K562 (cell line): ENCODE data around the gene FOXK2. TPM values are rescaled to one million over a fixed set of nuclear protein-coding genes. Genes with fewer than 3 reads are reported as not detected.

ENCODE experiments used
- ATAC-seq: fragments of 200-7000 bp; cut with Tn5 transposase; 3 replicates; pipeline ENCODE4 v1.9.1; 2020; ENCODE audit warnings: moderate library complexity
- BruUV-seq: library from RNA; stranded (reverse); fragments of 400-500 nt; replicated peaks from 2 replicates; lab custom pipeline; 2021; lab: Mats Ljungman, UMichigan
- CTCF ChIA-PET: fragments of 300-600 bp; formaldehyde crosslinking; extraction: SDS; loops from one replicate; lab custom pipeline; 2021; ENCODE audit warnings: low intra/inter-chr PET ratio; lab: Yijun Ruan, JAX
- POLR2A ChIA-PET: fragments of 300-600, 350-650 bp; sonication (Branson Sonifier 250); formaldehyde crosslinking; extraction: SDS; loops from one replicate; lab custom pipeline; 2021; ENCODE audit warnings: antibody characterized with exemption, inconsistent platforms; lab: Yijun Ruan, JAX
- DNase-seq, 4 experiments: peaks; one replicate each; pipeline versions ENCODE4 v3.0.0 to v3.0.0-alpha.2; 2011 to 2018; ENCODE audit warnings: low spot score in 3 of 4, mixed read lengths in 3 of 4; ENCODE audit errors: extremely low read depth in 1 of 4
- FAIRE-seq: peaks from 2 replicates; lab custom pipeline; 2011; peaks lifted over from hg19 to GRCh38; lab: Jason Lieb, UNC
- H2AFZ ChIP-seq: 2 replicates; pipeline ENCODE4 v1.6.0; 2011; ENCODE audit warnings: low read depth, low read length, control low read depth, inconsistent platforms
- H3K27ac ChIP-seq: fragments of 200-600 bp; 3 replicates; pipeline ENCODE4 v1.8.0; 2011; ENCODE audit warnings: low read depth, mild to moderate bottlenecking, control low read depth, inconsistent platforms, low read length, moderate library complexity, mixed read lengths; ENCODE audit errors: extremely low read depth
- H3K27me3 ChIP-seq, 2 experiments: fragments of 300-600 bp in 1 of 2; 2 replicates in 1 of 2; 3 replicates in 1 of 2; pipeline versions ENCODE4 v1.6.0 to v1.8.0; 2011; ENCODE audit warnings: inconsistent platforms in 2 of 2, low read length in 2 of 2, mild to moderate bottlenecking in 1 of 2, mixed read lengths in 1 of 2, moderate library complexity in 1 of 2; ENCODE audit not compliant: control insufficient read depth in 2 of 2, insufficient read depth in 2 of 2
- H3K36me3 ChIP-seq: fragments of 300-600 bp; 3 replicates; pipeline ENCODE4 v1.8.0; 2011; ENCODE audit warnings: mild to moderate bottlenecking, low read length, inconsistent platforms; ENCODE audit not compliant: control insufficient read depth, insufficient read depth
- H3K4me1 ChIP-seq, 2 experiments: fragments of 200-600 bp in 1 of 2; replicated peaks in 1 of 2; 2 replicates in 1 of 2; 3 replicates in 1 of 2; pipeline versions ENCODE4 v1.5.1 to v1.8.0; 2011; ENCODE audit warnings: inconsistent platforms in 2 of 2, low read length in 2 of 2, mild to moderate bottlenecking in 1 of 2, mixed read lengths in 1 of 2, moderate library complexity in 1 of 2; ENCODE audit not compliant: control insufficient read depth in 2 of 2, insufficient read depth in 2 of 2
- H3K4me2 ChIP-seq: 2 replicates; pipeline ENCODE4 v1.6.1; 2011; ENCODE audit warnings: low read length, control low read depth, inconsistent platforms, mixed read lengths; ENCODE audit not compliant: insufficient read depth
- H3K4me3 ChIP-seq: fragments of 200-600 bp; sonication (generic), shearing (Covaris generic); 2 replicates; pipeline ENCODE4 v1.5.1; 2016; ENCODE audit warnings: control low read depth, inconsistent platforms
- H3K79me2 ChIP-seq: fragments of 200-600 bp; 3 replicates; pipeline ENCODE4 v1.8.0; 2011; ENCODE audit warnings: low read length, inconsistent platforms; ENCODE audit not compliant: control insufficient read depth, insufficient read depth
- H3K9ac ChIP-seq, 2 experiments: 2 replicates each; pipeline versions ENCODE4 v1.6.0 to v1.6.1; 2011; ENCODE audit warnings: low read depth in 2 of 2, low read length in 2 of 2, control low read depth in 1 of 2, inconsistent platforms in 1 of 2, mild to moderate bottlenecking in 1 of 2, mixed read lengths in 1 of 2; ENCODE audit not compliant: insufficient read depth in 1 of 2
- H3K9me1 ChIP-seq: one replicate; pipeline ENCODE4 v1.6.0; 2011; ENCODE audit warnings: inconsistent platforms, mild to moderate bottlenecking, low read length, moderate library complexity; ENCODE audit not compliant: control insufficient read depth, insufficient read depth
- H3K9me3 ChIP-seq: replicated peaks from 2 replicates; pipeline ENCODE4 v1.5.1; 2011; ENCODE audit warnings: low read depth, low read length, inconsistent platforms; ENCODE audit not compliant: control insufficient read depth, insufficient read depth
- H4K20me1 ChIP-seq: replicated peaks from 2 replicates; pipeline ENCODE4 v1.6.1; 2011; ENCODE audit warnings: low read length, inconsistent platforms, mixed read lengths; ENCODE audit not compliant: control insufficient read depth, insufficient read depth
- CEBPG ChIP-seq, 3 experiments: fragments of 200-800 bp in 1 of 3; sonication (Bioruptor generic) in 1 of 3; sonication (generic) in 1 of 3; formaldehyde crosslinking in 1 of 3; IDR thresholded peaks in 2 of 3; conservative IDR thresholded peaks in 1 of 3; 2 replicates each; pipeline versions ENCODE4 v1.6.1 to v1.8.0; 2016 to 2022; ENCODE audit warnings: missing compliant biosample characterization in 2 of 3, missing genetic modification characterization in 2 of 3, mild to moderate bottlenecking in 1 of 3, missing genetic modification reagents in 1 of 3
- POLR2B ChIP-seq: fragments of 450-650 bp; IDR thresholded peaks from 2 replicates; pipeline ENCODE4 v1.6.1; 2018; ENCODE audit warnings: low read depth; ENCODE audit not compliant: partially characterized antibody
- WGBS: fragments of 100-300 bp; shearing (Covaris generic); methylation state at CpG from one replicate; pipeline ENCODE4 v1.1.6; 2016; ENCODE audit warnings: low coverage, mixed read lengths; ENCODE audit not compliant: insufficient coverage; ENCODE audit errors: missing lambda C conversion rate; 5-methylcytosine and 5-hydroxymethylcytosine counted together
- in situ Hi-C: fragments of 300-500 bp; cut with MboI; formaldehyde crosslinking; loops from 4 replicates; pipeline ENCODE4 v1.15.0; 2018; ENCODE audit warnings: inconsistent platforms, mixed read lengths
- intact Hi-C: fragments of 100-400 bp; cut with micrococcal nuclease; formaldehyde crosslinking; loops from 2 replicates; pipeline ENCODE4 v1.14.2; 2022
- polyA plus RNA-seq, 8 experiments: library from polyadenylated mRNA; depleted of rRNA in 4 of 8; stranded (reverse) in 5 of 8; unstranded in 3 of 8; fragments of >200 nt; fragmentation: Nextera tagmentation in 2 of 8; fragmentation: Illumina TruSeq in 1 of 8; extraction: Ambion mirVana in 2 of 8; extraction: Trizol in 1 of 8; gene quantifications; 2 replicates each; pipeline versions ENCODE4 v1.2.1 to v1.2.3, GENCODE V29; 2011 to 2014; ENCODE audit warnings: inconsistent platforms in 1 of 8, missing spikeins in 1 of 8
- total RNA-seq, 7 experiments: library from RNA; depleted of rRNA in 6 of 7; stranded (reverse); fragments of >200 nt in 6 of 7; fragmentation: Illumina TruSeq in 2 of 7; extraction: Trizol in 2 of 7; gene quantifications; 2 replicates each; pipeline versions ENCODE4 v1.2.1 to v1.2.3, GENCODE V29; 2011 to 2021; ENCODE audit warnings: low replicate concordance in 1 of 7
- TF ChIP-seq, protein P1 (sequence below): fragments of 450-650 bp; IDR thresholded peaks from 2 replicates; pipeline ENCODE4 v1.6.1; 2017; ENCODE audit warnings: antibody characterized with exemption, mild to moderate bottlenecking
- TF ChIP-seq, protein P2 (sequence below), 3 experiments: IDR thresholded peaks in 2 of 3; conservative IDR thresholded peaks in 1 of 3; 2 replicates each; pipeline ENCODE4 v1.5.1; 2011 to 2012; ENCODE audit warnings: low read length in 3 of 3, mild to moderate bottlenecking in 3 of 3, control low read depth in 2 of 3, improper control_type of control experiment in 1 of 3, inconsistent platforms in 1 of 3, low read depth in 1 of 3, mixed read lengths in 1 of 3, moderate library complexity in 1 of 3; ENCODE audit not compliant: insufficient read depth in 2 of 3
- TF ChIP-seq, protein P3 (sequence below): fragments of 450-650 bp; formaldehyde crosslinking; IDR thresholded peaks from 2 replicates; pipeline ENCODE4 v1.4.0; 2020; ENCODE audit warnings: mild to moderate bottlenecking, moderate library complexity
- TF ChIP-seq, protein P4 (sequence below): fragments of 450-650 bp; IDR thresholded peaks from 2 replicates; pipeline ENCODE4 v1.6.1; 2016; ENCODE audit warnings: borderline replicate concordance

Gene FOXK2
- total and polyA plus RNA-seq, 9 of the 15 experiments (the other 6 are each of a cell fraction or from before 2014, with no cell fraction given), result 3.0 to 86.0 (median 44.1) TPM

DNA sequence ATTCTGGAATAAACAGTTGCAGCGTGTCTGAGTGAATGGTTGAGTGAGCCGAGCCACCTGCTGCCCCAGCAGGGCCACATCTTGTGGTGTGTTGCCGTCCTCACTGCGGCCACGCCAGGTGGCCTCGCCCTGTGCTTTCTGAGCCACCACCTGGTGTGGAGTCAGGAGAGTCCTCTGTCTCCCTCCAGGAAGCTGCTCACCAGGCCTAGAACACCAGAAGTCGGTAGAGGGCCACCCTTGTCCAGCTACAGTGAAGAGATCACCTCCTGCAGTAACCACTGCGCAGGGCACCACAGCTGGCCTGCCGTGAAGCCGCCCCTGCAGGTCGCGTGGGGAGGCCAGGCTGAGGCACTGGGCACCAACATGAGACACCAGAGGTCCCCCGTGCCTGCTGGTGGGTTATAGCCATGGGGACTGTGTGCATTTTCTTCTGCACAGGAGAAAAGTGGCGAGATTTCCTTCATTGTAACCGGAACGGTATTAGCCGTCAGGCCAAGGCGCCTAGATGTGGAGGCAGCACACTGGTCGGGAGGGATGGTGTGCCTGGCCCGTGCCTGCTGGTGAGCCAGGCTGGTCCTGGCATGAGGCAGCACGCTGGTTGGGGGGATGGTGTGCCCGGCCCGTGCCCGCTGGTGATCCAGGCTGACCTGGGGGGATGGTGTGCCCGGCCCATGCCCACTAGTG is 28.9 kb upstream of the FOXK2 start:
- Histone ChIP-seq H3K4me1 (peaks cover 2 to 40% of the 10 kb centered on the region in 2 experiments; a peak in 3 of 5 replicates), H3K27me3 (no peaks in the 10 kb centered on the region), H3K4me3 (no peak overlapping the region), H3K79me2 (no peaks in the 10 kb centered on the region), H3K4me2 (no peak overlapping the region), H3K9me1 (peaks cover 7% of the 10 kb centered on the region), H3K9ac (peak overlapping the region in 1 of 2 experiments; percentile 67; a peak in 2 of 4 replicates), H3K27ac (no peak overlapping the region), H3K9me3 (no peaks in the 10 kb centered on the region), H2AFZ (no peak overlapping the region), H4K20me1 (0 out of 2 replicates have a peak, but pooled peaks cover 6% of the 10 kb centered on the region), H3K36me3 (peaks cover 34% of the 10 kb centered on the region)
- intact Hi-C loops (loop anchor here (5.0 to 10.0 kb wide), 3 partner anchors 33 to 136 kb away; partner anchors contain the start of genes NARF and TEX19), in situ Hi-C loops (no loop called here)
- no peak for FAIRE-seq
- DNase-seq, result no peak
- POLR2A ChIA-PET, result interaction anchor here (1.1 kb wide), 1 partner anchor 12 kb away, joined by 3 read pairs; no protein-coding TSS in a partner anchor
- CTCF ChIA-PET, result interaction anchor here (1.0 kb wide), 1 partner anchor 61 kb away, joined by 3 read pairs; no protein-coding TSS in a partner anchor
- BruUV-seq, result no TSS peak
- 76% methylated on average over 24 of the region's 25 CpGs for WGBS
- ATAC-seq, result no peak
- TF ChIP-seq CEBPG (CRISPR knock-in tag; IDR thresholded peaks at IDR 0.05) (0 out of 2 replicates have a peak, but pooled peaks have one; percentile 6), CEBPG (tag; conservative IDR thresholded peaks at IDR 0.05 in 1 of 2, IDR thresholded peaks at IDR 0.05 in 1 of 2) (no peak), POLR2B (no peak)
- TF ChIP-seq, protein P1, sequence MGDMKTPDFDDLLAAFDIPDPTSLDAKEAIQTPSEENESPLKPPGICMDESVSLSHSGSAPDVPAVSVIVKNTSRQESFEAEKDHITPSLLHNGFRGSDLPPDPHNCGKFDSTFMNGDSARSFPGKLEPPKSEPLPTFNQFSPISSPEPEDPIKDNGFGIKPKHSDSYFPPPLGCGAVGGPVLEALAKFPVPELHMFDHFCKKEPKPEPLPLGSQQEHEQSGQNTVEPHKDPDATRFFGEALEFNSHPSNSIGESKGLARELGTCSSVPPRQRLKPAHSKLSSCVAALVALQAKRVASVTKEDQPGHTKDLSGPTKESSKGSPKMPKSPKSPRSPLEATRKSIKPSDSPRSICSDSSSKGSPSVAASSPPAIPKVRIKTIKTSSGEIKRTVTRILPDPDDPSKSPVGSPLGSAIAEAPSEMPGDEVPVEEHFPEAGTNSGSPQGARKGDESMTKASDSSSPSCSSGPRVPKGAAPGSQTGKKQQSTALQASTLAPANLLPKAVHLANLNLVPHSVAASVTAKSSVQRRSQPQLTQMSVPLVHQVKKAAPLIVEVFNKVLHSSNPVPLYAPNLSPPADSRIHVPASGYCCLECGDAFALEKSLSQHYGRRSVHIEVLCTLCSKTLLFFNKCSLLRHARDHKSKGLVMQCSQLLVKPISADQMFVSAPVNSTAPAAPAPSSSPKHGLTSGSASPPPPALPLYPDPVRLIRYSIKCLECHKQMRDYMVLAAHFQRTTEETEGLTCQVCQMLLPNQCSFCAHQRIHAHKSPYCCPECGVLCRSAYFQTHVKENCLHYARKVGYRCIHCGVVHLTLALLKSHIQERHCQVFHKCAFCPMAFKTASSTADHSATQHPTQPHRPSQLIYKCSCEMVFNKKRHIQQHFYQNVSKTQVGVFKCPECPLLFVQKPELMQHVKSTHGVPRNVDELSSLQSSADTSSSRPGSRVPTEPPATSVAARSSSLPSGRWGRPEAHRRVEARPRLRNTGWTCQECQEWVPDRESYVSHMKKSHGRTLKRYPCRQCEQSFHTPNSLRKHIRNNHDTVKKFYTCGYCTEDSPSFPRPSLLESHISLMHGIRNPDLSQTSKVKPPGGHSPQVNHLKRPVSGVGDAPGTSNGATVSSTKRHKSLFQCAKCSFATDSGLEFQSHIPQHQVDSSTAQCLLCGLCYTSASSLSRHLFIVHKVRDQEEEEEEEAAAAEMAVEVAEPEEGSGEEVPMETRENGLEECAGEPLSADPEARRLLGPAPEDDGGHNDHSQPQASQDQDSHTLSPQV, result no peak
- TF ChIP-seq, protein P2, sequence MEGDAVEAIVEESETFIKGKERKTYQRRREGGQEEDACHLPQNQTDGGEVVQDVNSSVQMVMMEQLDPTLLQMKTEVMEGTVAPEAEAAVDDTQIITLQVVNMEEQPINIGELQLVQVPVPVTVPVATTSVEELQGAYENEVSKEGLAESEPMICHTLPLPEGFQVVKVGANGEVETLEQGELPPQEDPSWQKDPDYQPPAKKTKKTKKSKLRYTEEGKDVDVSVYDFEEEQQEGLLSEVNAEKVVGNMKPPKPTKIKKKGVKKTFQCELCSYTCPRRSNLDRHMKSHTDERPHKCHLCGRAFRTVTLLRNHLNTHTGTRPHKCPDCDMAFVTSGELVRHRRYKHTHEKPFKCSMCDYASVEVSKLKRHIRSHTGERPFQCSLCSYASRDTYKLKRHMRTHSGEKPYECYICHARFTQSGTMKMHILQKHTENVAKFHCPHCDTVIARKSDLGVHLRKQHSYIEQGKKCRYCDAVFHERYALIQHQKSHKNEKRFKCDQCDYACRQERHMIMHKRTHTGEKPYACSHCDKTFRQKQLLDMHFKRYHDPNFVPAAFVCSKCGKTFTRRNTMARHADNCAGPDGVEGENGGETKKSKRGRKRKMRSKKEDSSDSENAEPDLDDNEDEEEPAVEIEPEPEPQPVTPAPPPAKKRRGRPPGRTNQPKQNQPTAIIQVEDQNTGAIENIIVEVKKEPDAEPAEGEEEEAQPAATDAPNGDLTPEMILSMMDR (IDR thresholded peaks at IDR 0.05 in 2 of 3, conservative IDR thresholded peaks at IDR 0.05 in 1 of 3; ENCODE audit: insufficient read depth in 2 of 3, low read depth in 1 of 3, low read length in 3 of 3), result peak in 1 of 3 experiments; percentile 21; a peak in 1 of 6 replicates
- TF ChIP-seq, protein P3, sequence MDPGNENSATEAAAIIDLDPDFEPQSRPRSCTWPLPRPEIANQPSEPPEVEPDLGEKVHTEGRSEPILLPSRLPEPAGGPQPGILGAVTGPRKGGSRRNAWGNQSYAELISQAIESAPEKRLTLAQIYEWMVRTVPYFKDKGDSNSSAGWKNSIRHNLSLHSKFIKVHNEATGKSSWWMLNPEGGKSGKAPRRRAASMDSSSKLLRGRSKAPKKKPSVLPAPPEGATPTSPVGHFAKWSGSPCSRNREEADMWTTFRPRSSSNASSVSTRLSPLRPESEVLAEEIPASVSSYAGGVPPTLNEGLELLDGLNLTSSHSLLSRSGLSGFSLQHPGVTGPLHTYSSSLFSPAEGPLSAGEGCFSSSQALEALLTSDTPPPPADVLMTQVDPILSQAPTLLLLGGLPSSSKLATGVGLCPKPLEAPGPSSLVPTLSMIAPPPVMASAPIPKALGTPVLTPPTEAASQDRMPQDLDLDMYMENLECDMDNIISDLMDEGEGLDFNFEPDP, result no peak
- TF ChIP-seq, protein P4, sequence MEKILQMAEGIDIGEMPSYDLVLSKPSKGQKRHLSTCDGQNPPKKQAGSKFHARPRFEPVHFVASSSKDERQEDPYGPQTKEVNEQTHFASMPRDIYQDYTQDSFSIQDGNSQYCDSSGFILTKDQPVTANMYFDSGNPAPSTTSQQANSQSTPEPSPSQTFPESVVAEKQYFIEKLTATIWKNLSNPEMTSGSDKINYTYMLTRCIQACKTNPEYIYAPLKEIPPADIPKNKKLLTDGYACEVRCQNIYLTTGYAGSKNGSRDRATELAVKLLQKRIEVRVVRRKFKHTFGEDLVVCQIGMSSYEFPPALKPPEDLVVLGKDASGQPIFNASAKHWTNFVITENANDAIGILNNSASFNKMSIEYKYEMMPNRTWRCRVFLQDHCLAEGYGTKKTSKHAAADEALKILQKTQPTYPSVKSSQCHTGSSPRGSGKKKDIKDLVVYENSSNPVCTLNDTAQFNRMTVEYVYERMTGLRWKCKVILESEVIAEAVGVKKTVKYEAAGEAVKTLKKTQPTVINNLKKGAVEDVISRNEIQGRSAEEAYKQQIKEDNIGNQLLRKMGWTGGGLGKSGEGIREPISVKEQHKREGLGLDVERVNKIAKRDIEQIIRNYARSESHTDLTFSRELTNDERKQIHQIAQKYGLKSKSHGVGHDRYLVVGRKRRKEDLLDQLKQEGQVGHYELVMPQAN, result no peak
